K562 (cell line): ENCODE measurements around the gene DTNBP1. TPM values are rescaled to one million over a fixed set of nuclear protein-coding genes. Genes with fewer than 3 reads are reported as not detected.

Experiments
- ARID3A ChIP-seq: IDR thresholded peaks from 2 replicates; pipeline ENCODE4 v1.6.1; 2012; ENCODE audit warnings: low read depth, low read length, improper control_type of control experiment, borderline replicate concordance
- ARID3B ChIP-seq: fragments of 250-450 bp; sonication (Bioruptor Pico); IDR thresholded peaks from 2 replicates; pipeline ENCODE4 v1.4.0; 2020; ENCODE audit warnings: borderline replicate concordance
- ARID4B ChIP-seq: sonication (generic); formaldehyde crosslinking; IDR thresholded peaks from 2 replicates; pipeline ENCODE4 v1.8.0; 2022; ENCODE audit warnings: mild to moderate bottlenecking, missing genetic modification reagents
- ATF4 ChIP-seq: fragments of 450-650 bp; formaldehyde crosslinking; IDR thresholded peaks from 2 replicates; pipeline ENCODE4 v1.4.0; 2022; ENCODE audit warnings: mild to moderate bottlenecking, moderate library complexity
- E2F3 ChIP-seq: fragments of 250-450 bp; sonication (Bioruptor Pico); IDR thresholded peaks from 2 replicates; pipeline ENCODE4 v1.4.0; 2020; ENCODE audit warnings: mild to moderate bottlenecking
- MAZ ChIP-seq, 2 experiments: fragments of 450-650 bp in 1 of 2; sonication (generic) in 1 of 2; formaldehyde crosslinking; IDR thresholded peaks in 1 of 2; conservative IDR thresholded peaks in 1 of 2; 2 replicates each; pipeline versions ENCODE4 v1.4.0 to v1.5.0; 2020; ENCODE audit warnings: mild to moderate bottlenecking in 1 of 2, missing genetic modification reagents in 1 of 2
- MIER1 ChIP-seq: fragments of 450-650 bp; IDR thresholded peaks from 2 replicates; pipeline ENCODE4 v1.6.1; 2016; ENCODE audit warnings: antibody characterized with exemption, mild to moderate bottlenecking, low read depth
- NCOA2 ChIP-seq, 2 experiments: fragments of 450-650 bp; IDR thresholded peaks; 2 replicates each; pipeline ENCODE4 v1.6.1; 2018; ENCODE audit warnings: mild to moderate bottlenecking in 2 of 2, moderate library complexity in 1 of 2; ENCODE audit not compliant: partially characterized antibody in 2 of 2
- NEUROD1 ChIP-seq: fragments of 150-350 bp; IDR thresholded peaks from 2 replicates; pipeline ENCODE4 v1.6.1; 2014; ENCODE audit warnings: borderline replicate concordance, low read length, low read depth; ENCODE audit not compliant: partially characterized antibody
- NONO ChIP-seq, 2 experiments: fragments of 200-400 bp in 1 of 2; fragments of 450-650 bp in 1 of 2; formaldehyde crosslinking in 1 of 2; IDR thresholded peaks; 2 replicates each; pipeline ENCODE4 v1.6.1; 2017; ENCODE audit warnings: low read depth in 2 of 2, mild to moderate bottlenecking in 2 of 2, moderate library complexity in 2 of 2, low read length in 1 of 2
- NR2C1 ChIP-seq, 2 experiments: fragments of 450-650 bp; IDR thresholded peaks; 2 replicates each; pipeline ENCODE4 v1.6.1; 2017; ENCODE audit warnings: mild to moderate bottlenecking in 2 of 2, antibody characterized with exemption in 1 of 2, inconsistent platforms in 1 of 2, missing compliant biosample characterization in 1 of 2, missing genetic modification characterization in 1 of 2
- POLR2G ChIP-seq: fragments of 200-400 bp; formaldehyde crosslinking; IDR thresholded peaks from 2 replicates; pipeline ENCODE4 v1.6.1; 2017; ENCODE audit warnings: low read depth, mild to moderate bottlenecking, antibody characterized with exemption, low read length, moderate library complexity
- RAD51 ChIP-seq: fragments of 450-650 bp; IDR thresholded peaks from 2 replicates; pipeline ENCODE4 v1.7.1; 2016; ENCODE audit warnings: low read depth, mild to moderate bottlenecking, borderline replicate concordance
- RBM22 ChIP-seq: fragments of 200-400 bp; formaldehyde crosslinking; IDR thresholded peaks from 2 replicates; pipeline ENCODE4 v1.6.1; 2018; ENCODE audit warnings: low read length, low read depth; ENCODE audit not compliant: poor library complexity, severe bottlenecking
- RBM25 ChIP-seq: fragments of 200-400 bp; formaldehyde crosslinking; IDR thresholded peaks from 2 replicates; pipeline ENCODE4 v1.6.1; 2018; ENCODE audit warnings: low read length, low read depth, moderate library complexity; ENCODE audit not compliant: severe bottlenecking
- RBM34 ChIP-seq: fragments of 200-400 bp; formaldehyde crosslinking; IDR thresholded peaks from 2 replicates; pipeline ENCODE4 v1.6.1; 2018; ENCODE audit warnings: low read length, borderline replicate concordance; ENCODE audit not compliant: insufficient read depth
- polyA plus RNA-seq, 8 experiments: library from polyadenylated mRNA; depleted of rRNA in 4 of 8; stranded (reverse) in 5 of 8; unstranded in 3 of 8; fragments of >200 nt; fragmentation: Nextera tagmentation in 2 of 8; fragmentation: Illumina TruSeq in 1 of 8; extraction: Ambion mirVana in 2 of 8; extraction: Trizol in 1 of 8; gene quantifications; 2 replicates each; pipeline versions ENCODE4 v1.2.1 to v1.2.3, GENCODE V29; 2011 to 2014; ENCODE audit warnings: inconsistent platforms in 1 of 8, missing spikeins in 1 of 8
- total RNA-seq, 7 experiments: library from RNA; depleted of rRNA in 6 of 7; stranded (reverse); fragments of >200 nt in 6 of 7; fragmentation: Illumina TruSeq in 2 of 7; extraction: Trizol in 2 of 7; gene quantifications; 2 replicates each; pipeline versions ENCODE4 v1.2.1 to v1.2.3, GENCODE V29; 2011 to 2021; ENCODE audit warnings: low replicate concordance in 1 of 7

DTNBP1 gene
- total and polyA plus RNA-seq, 9 of the 15 experiments (the other 6 are each of a cell fraction or from before 2014, with no cell fraction given), result 16.7 to 54.5 (median 21.4) TPM

- TF ChIP-seq RBM22 (no peak), RBM25 (no peak), NR2C1 (IDR thresholded peaks at IDR 0.05) (peak; percentile 86), NR2C1 (tag; IDR thresholded peaks at IDR 0.05) (peak; percentile 95), ATF4 (no peak), ARID3B (CRISPR knock-in tag) (no peak), RBM34 (no peak), POLR2G (peak; percentile 62), NONO (IDR thresholded peaks at IDR 0.05; ENCODE audit: low read depth in 2 of 2, low read length in 1 of 2) (no peak), MIER1 (no peak), MAZ (CRISPR knock-in tag; conservative IDR thresholded peaks at IDR 0.05 in 1 of 2, IDR thresholded peaks at IDR 0.05 in 1 of 2) (peak; percentile 40 to 77; a peak in 3 of 4 replicates), RAD51 (no peak), NEUROD1 (peak; percentile 81), NCOA2 (IDR thresholded peaks at IDR 0.05; ENCODE audit: partially characterized antibody in 2 of 2) (peak in 1 of 2 experiments; percentile 38), E2F3 (CRISPR knock-in tag) (peak; percentile 70; the same call in 1 of the 2 replicates), ARID3A (no peak), ARID4B (no peak)
These were observed 153.4 kb downstream of the DTNBP1 start (continued) for GRCh38 chr6:15509335-15509933.
